GM18858 (cell line): ENCODE results near the gene TSPEAR.

Experiments
- ATAC-seq: cut with Tn5 transposase; IDR thresholded peaks from one replicate; pipeline ENCODE4 v1.9.1; 2021; ENCODE audit not compliant: unreplicated experiment

The TSPEAR gene

DNA sequence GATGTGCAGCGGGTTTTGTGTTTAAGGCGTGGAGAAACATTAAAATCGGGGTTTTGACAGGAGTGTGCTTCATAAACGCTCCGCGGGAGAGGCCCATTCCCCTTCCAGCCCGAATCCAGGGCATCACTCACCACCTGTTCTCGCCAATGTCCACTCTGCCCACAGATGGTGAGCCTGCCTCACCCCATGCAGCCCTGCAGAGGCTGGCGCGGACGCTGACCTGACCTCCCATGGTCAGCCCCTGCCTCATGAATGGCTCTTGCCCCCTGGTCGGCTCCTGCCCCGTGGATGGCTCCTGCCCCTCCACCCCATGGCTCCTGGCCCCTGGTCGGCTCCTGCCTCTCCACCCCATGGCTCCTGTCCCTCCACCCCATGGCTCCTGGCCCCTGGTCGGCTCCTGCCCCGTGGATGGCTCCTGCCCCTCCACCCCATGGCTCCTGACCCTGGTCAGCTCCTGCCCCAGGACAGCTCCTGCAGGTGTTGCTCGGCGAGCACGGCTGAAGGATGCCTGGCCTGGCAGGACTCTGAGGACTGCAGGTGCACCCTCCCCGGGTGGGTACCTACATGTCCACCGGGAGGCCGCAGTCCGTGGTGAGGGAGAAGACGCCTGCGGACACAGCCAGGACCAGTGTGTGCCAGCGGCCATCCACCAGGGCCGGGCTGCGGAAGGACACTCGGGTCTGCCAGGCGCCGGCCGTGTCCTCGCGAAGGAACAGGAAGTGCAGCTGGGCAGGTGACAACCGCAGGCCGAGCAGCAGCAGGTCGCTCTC lies 178.1 kb downstream of the TSPEAR start:
- no peak for ATAC-seq

GRCh38 chr21:44532712-44533111 lies 178.7 kb downstream of the TSPEAR start:
- no peak for ATAC-seq

GRCh38 chr21:44531606-44532564 lies 179.5 kb downstream of the TSPEAR start:
- ATAC-seq: no peak

- no peak for ATAC-seq
Observed at GRCh38 chr21:44530903-44531605, 180.3 kb downstream of the TSPEAR start.

- no peak for ATAC-seq
Observed at GRCh38 chr21:44530221-44530902, 181.0 kb downstream of the TSPEAR start.

DNA sequence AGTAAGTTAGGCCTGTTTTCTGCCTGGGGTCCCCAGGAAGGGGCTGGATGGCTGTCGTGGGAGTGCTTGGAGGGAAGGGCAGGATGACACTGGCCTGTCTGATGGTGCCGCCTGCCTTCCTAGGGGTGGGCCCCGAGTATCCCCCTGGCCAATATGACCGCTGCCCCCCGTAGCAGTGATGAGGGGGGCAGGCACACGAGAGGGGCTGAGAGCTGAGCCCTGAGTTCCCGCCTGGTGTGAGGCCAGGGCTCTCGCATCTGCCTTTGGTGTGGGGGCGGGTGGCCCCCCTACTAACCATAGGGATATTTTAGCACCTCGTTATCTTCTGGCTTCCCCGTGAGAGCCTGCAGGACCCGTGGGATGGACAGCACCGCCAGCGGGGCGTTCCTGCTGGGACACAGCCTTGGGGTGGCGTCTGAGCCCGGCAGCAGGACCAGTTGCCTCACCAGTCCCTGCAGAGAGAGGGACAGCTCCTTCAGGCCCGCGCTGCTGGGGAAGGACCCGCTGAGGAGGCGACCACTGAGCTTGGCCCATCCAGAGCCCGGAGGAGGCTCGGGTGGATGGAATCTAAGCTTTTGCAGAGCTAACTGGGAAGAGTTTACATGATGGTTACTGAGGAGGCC lies 181.8 kb downstream of the TSPEAR start:
- ATAC-seq: no peak

DNA sequence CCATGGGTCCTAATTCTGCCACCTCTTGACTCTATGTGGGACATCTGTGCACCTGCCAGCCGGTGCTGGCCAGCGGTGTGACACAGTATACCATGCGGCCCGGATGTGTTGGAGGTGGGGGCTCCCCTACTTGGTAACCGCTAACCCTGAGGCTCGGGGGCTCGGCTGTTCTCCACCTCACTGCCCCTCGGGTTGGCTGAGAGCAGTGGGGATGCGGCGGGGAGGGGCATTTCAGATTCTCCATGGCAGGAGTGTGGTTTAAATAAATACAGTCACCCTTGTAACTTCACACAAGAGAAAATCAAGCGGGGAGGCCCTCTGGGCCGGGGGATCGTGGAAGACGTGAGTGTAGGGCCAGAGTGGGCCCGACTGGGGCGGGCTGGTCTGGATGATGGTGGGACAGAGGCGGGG lies 182.4 kb downstream of the TSPEAR start:
- ATAC-seq: no peak

GRCh38 chr21:44528634-44528995 lies 182.8 kb downstream of the TSPEAR start:
- no peak for ATAC-seq

- ATAC-seq: no peak
Observed at GRCh38 chr21:44527983-44528633, 183.3 kb downstream of the TSPEAR start.

DNA sequence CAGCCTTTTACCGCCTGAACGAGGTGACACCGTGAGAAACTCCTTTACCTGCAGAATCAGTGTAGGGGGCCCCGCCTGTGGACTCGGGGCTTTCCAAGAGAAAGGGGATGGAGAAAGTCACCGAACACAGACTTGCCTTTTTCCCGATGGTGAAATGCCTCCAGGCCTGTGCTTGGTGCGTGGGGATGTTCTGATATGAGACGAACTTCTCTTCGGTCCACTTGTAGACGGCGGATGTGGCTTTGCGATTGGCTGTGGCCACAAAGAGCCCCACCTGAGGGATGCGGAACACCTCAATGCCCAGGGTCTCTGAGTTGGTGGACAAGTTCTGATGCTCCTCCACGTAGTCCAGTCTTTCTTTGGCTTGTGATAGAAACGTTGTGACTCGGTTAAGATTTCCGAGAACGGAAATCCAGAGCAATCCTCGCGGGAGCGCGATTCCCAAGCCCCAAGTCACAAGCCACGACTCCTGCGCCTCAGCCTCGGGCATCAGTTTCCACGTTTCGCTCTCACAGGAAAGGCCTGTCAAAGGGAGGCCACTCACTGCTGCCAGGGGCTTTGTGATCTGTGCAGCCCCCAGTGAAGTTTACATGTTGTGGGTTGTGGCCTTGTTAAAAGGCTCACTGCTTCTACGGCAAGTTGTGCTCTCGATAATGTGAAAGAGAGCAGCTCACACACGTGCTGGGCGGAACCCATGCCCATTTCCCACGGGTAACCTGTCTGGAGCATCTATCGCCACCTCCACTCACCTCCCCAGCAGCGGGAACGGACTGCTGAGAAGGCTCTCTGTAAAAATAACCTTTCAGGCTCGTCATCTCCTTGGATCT lies 184.0 kb downstream of the TSPEAR start:
- no peak for ATAC-seq

DNA sequence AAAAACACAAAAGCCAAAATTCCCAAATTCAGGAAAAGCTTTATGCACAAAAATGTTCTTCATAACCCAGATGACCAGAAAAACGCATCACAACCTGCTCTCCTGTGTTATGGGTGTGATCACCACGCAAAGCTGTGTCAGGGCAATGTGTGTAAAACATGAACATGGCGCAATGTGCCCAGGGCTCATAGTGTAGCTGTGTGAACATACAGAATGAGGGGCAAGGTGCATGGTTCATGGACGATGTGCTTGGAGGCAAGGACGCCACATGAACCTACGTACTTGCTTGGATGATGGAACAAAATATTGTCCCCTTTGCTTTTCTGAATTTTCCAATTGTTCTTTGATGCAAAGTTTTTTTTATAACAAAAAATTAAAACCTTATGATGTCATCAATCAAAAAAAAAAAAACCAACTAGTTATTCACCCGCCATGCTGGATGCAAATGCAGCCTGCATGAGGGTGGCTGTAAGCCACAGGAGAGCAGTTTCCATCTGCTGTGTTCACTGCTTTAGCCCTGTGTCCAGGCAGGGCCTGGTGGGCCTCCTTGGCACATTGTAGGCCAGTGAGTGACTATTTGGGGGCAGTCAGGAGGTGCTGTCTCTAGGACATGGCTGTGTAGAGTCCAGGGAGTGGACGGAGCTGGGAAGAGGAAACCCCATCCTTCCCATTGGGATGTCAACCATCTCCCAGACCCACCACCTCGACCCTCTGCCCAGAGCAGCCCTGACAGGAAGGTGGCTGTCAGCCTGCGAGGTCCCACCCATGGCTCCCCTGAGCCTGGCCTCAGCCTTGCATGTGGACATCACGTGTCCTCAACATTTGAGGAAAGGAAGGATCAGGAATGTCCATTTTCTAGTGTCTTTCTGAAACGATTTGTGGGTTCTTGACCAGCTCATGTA lies 185.0 kb downstream of the TSPEAR start:
- no peak for ATAC-seq

DNA sequence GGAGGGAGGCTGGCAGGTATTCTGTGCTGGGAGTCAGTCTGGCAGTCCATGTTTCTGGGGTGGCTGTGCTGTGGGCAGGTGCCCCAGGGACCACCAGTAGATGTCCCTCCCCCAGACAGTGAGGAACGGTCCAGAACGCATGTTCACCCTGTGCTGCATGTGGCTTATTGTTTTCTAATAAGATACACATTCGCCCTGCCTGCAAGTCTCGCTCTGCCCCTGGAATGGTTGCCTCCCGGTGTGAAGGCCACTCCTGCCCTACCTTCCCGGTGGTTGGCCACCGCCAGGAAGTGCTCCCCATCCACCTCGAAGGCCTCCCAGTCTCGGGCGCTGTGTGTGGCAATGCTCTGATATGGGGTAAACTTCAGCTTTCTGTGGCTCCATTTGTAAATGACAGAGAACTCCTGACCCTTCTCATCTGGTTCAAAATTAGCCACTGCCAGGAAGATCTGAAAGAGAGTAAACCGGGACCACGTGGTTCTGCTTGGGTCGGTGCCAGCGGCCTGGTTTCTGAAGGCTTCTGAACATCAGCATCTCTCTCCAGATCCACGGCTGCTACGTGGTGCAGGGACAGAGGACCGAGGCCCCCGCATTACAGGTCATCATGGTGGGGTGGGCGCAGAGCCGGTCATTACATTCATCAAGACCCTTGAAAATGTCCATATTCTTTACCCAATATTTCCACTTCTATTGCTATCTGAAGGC lies 185.8 kb downstream of the TSPEAR start:
- no peak for ATAC-seq

- ATAC-seq: no peak
Observed at GRCh38 chr21:44524414-44525371, 186.7 kb downstream of the TSPEAR start.

DNA sequence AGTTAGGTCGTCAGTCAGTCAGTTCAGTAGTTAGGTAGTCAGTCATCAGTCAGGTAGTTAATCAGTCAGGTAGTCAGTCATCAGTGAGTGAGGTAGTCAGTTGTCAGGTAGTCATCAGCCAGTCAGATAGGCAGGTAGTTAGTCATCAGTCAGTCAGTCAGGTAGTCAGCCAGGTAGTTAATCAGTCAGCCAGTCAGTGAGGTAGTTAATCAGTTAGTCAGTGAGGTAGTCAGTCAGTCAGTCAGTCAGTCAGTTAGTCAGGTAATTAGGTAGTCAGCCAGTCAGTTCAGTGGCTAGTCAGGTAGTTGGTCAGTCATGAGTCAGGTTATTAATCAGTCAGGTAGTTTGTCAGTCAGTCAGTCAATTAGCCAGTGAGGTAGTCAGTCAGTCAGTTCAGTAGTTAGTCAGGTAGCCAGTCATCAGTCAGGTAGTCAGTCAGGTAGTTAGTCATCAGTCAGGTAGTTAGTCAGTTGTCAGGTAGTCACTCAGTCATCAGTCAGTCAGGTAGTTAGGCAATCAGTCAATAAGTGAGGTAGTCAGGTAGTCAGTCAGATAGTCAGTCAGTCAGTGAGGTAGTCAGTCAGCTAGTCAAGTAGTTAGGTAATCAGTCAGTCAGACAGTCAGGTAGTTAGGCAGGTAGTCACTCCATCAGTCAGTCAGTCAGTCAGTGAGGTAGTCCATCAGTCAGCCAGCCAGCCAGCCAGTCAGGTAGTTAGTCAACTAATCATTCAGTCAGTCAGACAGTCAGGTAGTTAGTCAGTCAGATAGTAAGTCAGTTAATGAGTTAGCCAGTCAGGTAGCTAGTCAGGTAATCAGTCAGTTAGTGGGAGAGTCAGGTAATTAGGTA lies 187.6 kb downstream of the TSPEAR start:
- ATAC-seq: no peak

- ATAC-seq: no peak
Observed at GRCh38 chr21:44522753-44523204, 188.6 kb downstream of the TSPEAR start.
